H1 (cell line): ENCODE data around the gene USP43. TPM values are rescaled to one million over a fixed set of nuclear protein-coding genes. Genes with fewer than 3 reads are reported as not detected.

ENCODE experiments used
- CTCF ChIA-PET: fragments of 300-600 bp; sonication (Branson Sonifier 250); formaldehyde crosslinking; loops from one replicate; lab custom pipeline; 2021; ENCODE audit not compliant: partially characterized antibody; lab: Charles Lee
- POLR2A ChIA-PET: fragments of 300-600 bp; sonication (Branson Sonifier 250); formaldehyde crosslinking; loops from one replicate; lab custom pipeline; 2021; ENCODE audit warnings: inconsistent platforms; ENCODE audit not compliant: partially characterized antibody; lab: Charles Lee
- DNase-seq, 2 experiments: peaks; one replicate each; pipeline versions ENCODE4 v3.0.0 to v3.0.0-alpha.2; 2010 to 2022; ENCODE audit warnings: low spot score in 2 of 2, low read depth in 1 of 2, mixed read lengths in 1 of 2
- FAIRE-seq: peaks from 2 replicates; lab custom pipeline; 2011; peaks lifted over from hg19 to GRCh38; lab: Jason Lieb, UNC
- H2AFZ ChIP-seq: 2 replicates; pipeline ENCODE4 v1.8.1; 2012; ENCODE audit warnings: low read length, inconsistent platforms
- H2AK5ac ChIP-seq: 2 replicates; pipeline ENCODE4 v1.6.1; 2013; ENCODE audit warnings: low read depth, low read length
- H2BK120ac ChIP-seq: replicated peaks from 2 replicates; pipeline ENCODE3; 2013; ENCODE audit warnings: low read depth, low read length, inconsistent platforms
- H2BK12ac ChIP-seq: 2 replicates; pipeline ENCODE4 v1.6.1; 2013; ENCODE audit warnings: low read depth, low read length
- H2BK15ac ChIP-seq: 2 replicates; pipeline ENCODE4 v1.6.1; 2013; ENCODE audit warnings: low read length
- H2BK20ac ChIP-seq: 2 replicates; pipeline ENCODE4 v1.6.1; 2013; ENCODE audit warnings: low read length
- H2BK5ac ChIP-seq: 2 replicates; pipeline ENCODE4 v1.6.1; 2013; ENCODE audit warnings: low read depth, low read length
- H3K14ac ChIP-seq: 2 replicates; pipeline ENCODE4 v1.6.1; 2013; ENCODE audit warnings: inconsistent platforms; ENCODE audit not compliant: insufficient read length
- H3K18ac ChIP-seq: 2 replicates; pipeline ENCODE4 v1.6.1; 2013; ENCODE audit warnings: low read length; ENCODE audit errors: extremely low read depth
- H3K23ac ChIP-seq: 2 replicates; pipeline ENCODE4 v1.6.1; 2013; ENCODE audit warnings: inconsistent platforms; ENCODE audit not compliant: insufficient read length
- H3K23me2 ChIP-seq: 2 replicates; pipeline ENCODE4 v1.6.1; 2013; ENCODE audit warnings: low read depth, low read length
- H3K27ac ChIP-seq: 2 replicates; pipeline ENCODE4 v1.6.1; 2011; ENCODE audit warnings: low read depth, low read length, inconsistent platforms
- H3K27me3 ChIP-seq, 4 experiments: replicated peaks in 1 of 4; 1 replicate in 1 of 4; 2 replicates in 3 of 4; pipeline versions ENCODE4 v1.6.1 to v1.8.1; 2011 to 2013; ENCODE audit warnings: low read length in 3 of 4, mild to moderate bottlenecking in 3 of 4, inconsistent platforms in 2 of 4, mixed read lengths in 2 of 4, moderate library complexity in 1 of 4; ENCODE audit not compliant: control insufficient read depth in 3 of 4, insufficient read depth in 3 of 4; ENCODE audit errors: extremely low read depth in 1 of 4
- H3K36me3 ChIP-seq, 4 experiments: 2 replicates each; pipeline versions ENCODE4 v1.6.1 to v1.8.1; 2011 to 2013; ENCODE audit warnings: mild to moderate bottlenecking in 4 of 4, low read length in 3 of 4, moderate library complexity in 2 of 4, control low read depth in 1 of 4, inconsistent platforms in 1 of 4; ENCODE audit not compliant: insufficient read depth in 4 of 4, control insufficient read depth in 2 of 4
- H3K4ac ChIP-seq: replicated peaks from 2 replicates; pipeline ENCODE3; 2013; ENCODE audit warnings: low read length, low read depth, mixed read lengths, inconsistent platforms; ENCODE audit not compliant: insufficient read length
- H3K4me1 ChIP-seq, 4 experiments: replicated peaks in 1 of 4; 1 replicate in 1 of 4; 2 replicates in 3 of 4; pipeline versions ENCODE4 v1.6.1 to v1.8.1; 2011 to 2013; ENCODE audit warnings: low read length in 3 of 4, inconsistent platforms in 2 of 4, mixed read lengths in 1 of 4; ENCODE audit not compliant: insufficient read depth in 4 of 4, control insufficient read depth in 3 of 4
- H3K4me2 ChIP-seq, 2 experiments: 2 replicates each; pipeline versions ENCODE4 v1.6.1 to v1.8.1; 2011 to 2013; ENCODE audit warnings: low read depth in 2 of 2, low read length in 2 of 2, control low read depth in 1 of 2, inconsistent platforms in 1 of 2, mild to moderate bottlenecking in 1 of 2; ENCODE audit not compliant: insufficient read depth in 1 of 2
- H3K4me3 ChIP-seq, 4 experiments: fragments of 200-600, 300-600 bp in 1 of 4; sonication (generic), shearing (Covaris generic), sonication (Bioruptor Twin) in 1 of 4; 2 replicates each; pipeline versions ENCODE4 v1.5.1 to v1.8.1; 2011 to 2016; ENCODE audit warnings: low read length in 4 of 4, low read depth in 3 of 4, control low read depth in 2 of 4, inconsistent platforms in 2 of 4, mild to moderate bottlenecking in 2 of 4, mixed read lengths in 1 of 4, moderate library complexity in 1 of 4; ENCODE audit not compliant: insufficient read depth in 2 of 4; ENCODE audit errors: extremely low read depth in 1 of 4
- H3K56ac ChIP-seq: replicated peaks from 2 replicates; pipeline ENCODE3; 2013; ENCODE audit warnings: low read depth, mild to moderate bottlenecking, mixed read lengths, low read length, inconsistent platforms; ENCODE audit not compliant: insufficient read length
- H3K79me1 ChIP-seq: 2 replicates; pipeline ENCODE4 v1.6.1; 2013; ENCODE audit warnings: low read depth, low read length, control low read depth
- H3K79me2 ChIP-seq, 2 experiments: 2 replicates each; pipeline versions ENCODE4 v1.6.1 to v1.8.1; 2012 to 2013; ENCODE audit warnings: low read length in 2 of 2, mild to moderate bottlenecking in 2 of 2, inconsistent platforms in 1 of 2; ENCODE audit not compliant: insufficient read depth in 2 of 2, control insufficient read depth in 1 of 2
- H3K9ac ChIP-seq, 4 experiments: replicated peaks in 1 of 4; 1 replicate in 1 of 4; 2 replicates in 3 of 4; pipeline versions ENCODE4 v1.6.1 to v1.8.1; 2011 to 2013; ENCODE audit warnings: low read depth in 3 of 4, low read length in 3 of 4, control low read depth in 2 of 4, mild to moderate bottlenecking in 2 of 4, moderate library complexity in 2 of 4, inconsistent platforms in 1 of 4; ENCODE audit errors: extremely low read depth in 1 of 4
- H3K9me3 ChIP-seq, 2 experiments: 2 replicates each; pipeline versions ENCODE4 v1.6.1 to v1.8.1; 2012 to 2013; ENCODE audit warnings: mild to moderate bottlenecking in 2 of 2, moderate library complexity in 2 of 2, control low read depth in 1 of 2, inconsistent platforms in 1 of 2, low read depth in 1 of 2, low read length in 1 of 2, mixed read lengths in 1 of 2; ENCODE audit not compliant: insufficient read depth in 2 of 2
- H4K20me1 ChIP-seq, 2 experiments: replicated peaks in 1 of 2; 2 replicates each; pipeline versions ENCODE3 to v1.8.1; 2011 to 2013; ENCODE audit warnings: inconsistent platforms in 2 of 2, low read length in 2 of 2, mild to moderate bottlenecking in 1 of 2; ENCODE audit not compliant: insufficient read depth in 2 of 2, control insufficient read depth in 1 of 2
- H4K5ac ChIP-seq: 2 replicates; pipeline ENCODE4 v1.6.1; 2013; ENCODE audit warnings: low read length, low read depth, mixed read lengths, inconsistent platforms; ENCODE audit not compliant: insufficient read length
- H4K8ac ChIP-seq: 2 replicates; pipeline ENCODE4 v1.8.0; 2013; ENCODE audit warnings: mild to moderate bottlenecking, moderate library complexity, low read length, inconsistent platforms; ENCODE audit not compliant: insufficient read depth; ENCODE audit errors: extremely low read depth
- H4K91ac ChIP-seq: replicated peaks from 2 replicates; pipeline ENCODE3; 2013; ENCODE audit warnings: low read length, mixed read lengths, inconsistent platforms; ENCODE audit not compliant: insufficient read length
- MAFK ChIP-seq: IDR thresholded peaks from 2 replicates; pipeline ENCODE4 v1.6.1; 2012; ENCODE audit warnings: low read depth, mild to moderate bottlenecking, improper control_type of control experiment, low read length
- SP2 ChIP-seq: IDR thresholded peaks from 2 replicates; pipeline ENCODE4 v1.6.1; 2012; ENCODE audit warnings: mild to moderate bottlenecking, low read length, inconsistent platforms
- WGBS, 2 experiments: shearing (Covaris generic) in 1 of 2; methylation state at CpG; one replicate each; pipeline versions ENCODE4 v1.1.6 to v1.1.7; 2013 to 2015; ENCODE audit warnings: low lambda C conversion rate in 2 of 2, mixed read lengths in 2 of 2, inconsistent platforms in 1 of 2, low coverage in 1 of 2, missing lambda C conversion rate in 1 of 2; ENCODE audit not compliant: insufficient replicate concordance in 2 of 2, insufficient coverage in 1 of 2, insufficient read length in 1 of 2; ENCODE audit errors: extremely low coverage in 1 of 2, missing lambda C conversion rate in 1 of 2; 5-methylcytosine and 5-hydroxymethylcytosine counted together
- polyA plus RNA-seq, 7 experiments: library from polyadenylated mRNA; depleted of rRNA in 3 of 7; stranded (reverse) in 5 of 7; unstranded in 2 of 7; fragments of >200 nt in 5 of 7; fragments of 200-250 nt in 2 of 7; gene quantifications; 1 replicate in 5 of 7; 2 replicates in 1 of 7; 4 replicates in 1 of 7; pipeline versions ENCODE4 v1.2.1 to v1.2.3, GENCODE V29; 2011 to 2013; ENCODE audit warnings: missing spikeins in 2 of 7, mixed read lengths in 2 of 7
- total RNA-seq: library from RNA; stranded (reverse); fragmentation: NEBNext Ultra II Directional; extraction: Animal tissue kit (Norgen Biotek cat#: 25700); gene quantifications from 2 replicates; pipeline ENCODE4 v1.2.1, GENCODE V29; 2021

Gene USP43
- total and polyA plus RNA-seq, 2 of the 8 experiments (the other 6 are each of a cell fraction or from before 2014, with no cell fraction given): 3.0 to 7.2 TPM

GRCh38 chr17:9661027-9661426 is 15.7 kb downstream of the USP43 start:
- Histone ChIP-seq H2BK5ac (no peak overlapping the region), H3K56ac (no peak overlapping the region)
- no peak for TF ChIP-seq SP2
- TF ChIP-seq MAFK: 0 out of 2 replicates have a peak, but pooled peaks have one; percentile 3
- TF ChIP-seq, all 59 proteins: peak for 1
- Histone ChIP-seq H2AFZ (no peak overlapping the region), H3K27me3 (no peaks in the 10 kb centered on the region), H3K27ac (no peak overlapping the region), H3K4me2 (no peak overlapping the region), H3K14ac (no peak overlapping the region), H2AK5ac (no peak overlapping the region), H4K20me1 (no peaks in the 10 kb centered on the region), H3K4me1 (no peaks in the 10 kb centered on the region), H2BK12ac (no peak overlapping the region), H3K9ac (no peak overlapping the region), H3K9me3 (no peaks in the 10 kb centered on the region), H3K4me3 (no peak overlapping the region), H3K23ac (no peak overlapping the region), H4K8ac (no peak overlapping the region), H3K18ac (no peak overlapping the region), H2BK15ac (no peak overlapping the region), H2BK120ac (no peak overlapping the region), H3K23me2 (no peaks in the 10 kb centered on the region), H2BK20ac (no peak overlapping the region), H3K79me1 (no peaks in the 10 kb centered on the region), H4K5ac (no peak overlapping the region), H3K79me2 (no peaks in the 10 kb centered on the region), H4K91ac (no peak overlapping the region), H3K4ac (no peak overlapping the region), H3K36me3 (peaks cover 0 to 10% (median 0%) of the 10 kb centered on the region in 4 experiments; a peak in 2 of 8 replicates)
- 90% methylated on average over 2 of the region's 2 CpGs; no CpG with 5 or more reads in 1 of the 2 experiments for WGBS, 2 experiments
- no peak for DNase-seq
- no peak for FAIRE-seq
- ChIA-PET CTCF (interaction anchor here (0.7 to 2.4 kb wide), 4 partner anchors 15 to 659 kb away, joined by 3 to 9 read pairs (median 4); no protein-coding TSS in a partner anchor), POLR2A (interaction anchor here (1.1 kb wide), 1 partner anchor 15 kb away, joined by 3 read pairs; the partner anchor contains the start of gene USP43)
